Astrocyte of the hippocampus (primary cell): ENCODE measurements around the gene SLC25A23.

Source experiments
- DNase-seq: peaks from one replicate; pipeline ENCODE4 v3.0.0; 2011; ENCODE audit warnings: low read depth, low spot score

The SLC25A23 gene

GRCh38 chr19:6424939-6425731, 34.5 kb downstream of the SLC25A23 start:
- DNase-seq: peak; percentile 100

GRCh38 chr19:6424195-6424938, 35.2 kb downstream of the SLC25A23 start, which contains the start of gene KHSRP:
Gene KHSRP (minus strand): TSS chr19:6424811. CDS start chr19:6424701, 110 bp downstream.
- peak; percentile 44 for DNase-seq

GRCh38 chr19:6423499-6424194, 35.9 kb downstream of the SLC25A23 start:
- peak; percentile 75 for DNase-seq

GRCh38 chr19:6421075-6422014, 38.2 kb downstream of the SLC25A23 start:
- DNase-seq: no peak

- no peak for DNase-seq
Observed at GRCh38 chr19:6418562-6418932, 41.0 kb downstream of the SLC25A23 start.

GRCh38 chr19:6417713-6418561, 41.7 kb downstream of the SLC25A23 start:
- peak; percentile 71 for DNase-seq

GRCh38 chr19:6416658-6417405, 42.8 kb downstream of the SLC25A23 start:
- DNase-seq: no peak

- no peak for DNase-seq
Observed at GRCh38 chr19:6415591-6416190, 43.9 kb downstream of the SLC25A23 start.

- DNase-seq: no peak
Observed at GRCh38 chr19:6414793-6415590, 44.6 kb downstream of the SLC25A23 start.

- no peak for DNase-seq
Observed at GRCh38 chr19:6413721-6414643, 45.6 kb downstream of the SLC25A23 start.

GRCh38 chr19:6413291-6413690, 46.3 kb downstream of the SLC25A23 start:
- no peak for DNase-seq

- DNase-seq: peak; percentile 35
Observed at GRCh38 chr19:6412447-6413091, 47.0 kb downstream of the SLC25A23 start.

GRCh38 chr19:6412061-6412446, 47.5 kb downstream of the SLC25A23 start:
- DNase-seq: no peak

GRCh38 chr19:6409346-6409745, 50.2 kb downstream of the SLC25A23 start:
- DNase-seq: no peak

GRCh38 chr19:6406401-6406800, 53.2 kb downstream of the SLC25A23 start:
- DNase-seq: no peak

- DNase-seq: peak; percentile 82
Observed at GRCh38 chr19:6402837-6403608, 56.6 kb downstream of the SLC25A23 start.
